Measurements from ENCODE around the gene KRT28.

DNA sequence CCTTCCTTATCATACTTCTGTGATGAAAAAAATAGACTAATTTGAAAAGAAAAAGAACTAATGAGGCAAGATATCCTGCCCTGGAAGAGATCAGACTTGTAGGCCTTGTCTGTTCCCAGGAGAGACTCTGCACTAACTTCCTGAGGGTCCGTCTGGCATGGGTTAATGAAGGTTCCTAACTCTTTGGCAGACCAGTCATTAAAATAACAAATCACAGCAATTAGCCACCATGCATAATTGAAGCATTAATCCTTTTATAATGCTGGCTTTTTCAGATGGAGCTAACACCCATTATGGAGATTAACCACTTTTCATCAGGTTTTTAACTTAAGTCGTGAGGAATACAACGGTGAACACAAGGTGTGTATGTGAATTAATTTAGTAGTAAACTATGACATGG, 33.1 kb upstream of the KRT28 start:
- TF ChIP-seq EZH2 (IDR thresholded peaks at IDR 0.05; ENCODE audit: insufficient read depth, poor library complexity, severe bottlenecking) (no peak), EZH2phosphoT487 (IDR thresholded peaks at IDR 0.05; ENCODE audit: insufficient read depth, low read depth) (no peak)

Data from GM23248 (cell line).